Gastroesophageal sphincter (tissue), 3 donors: Measurements from ENCODE around the gene SETD1A.

Source experiments
- POLR2AphosphoS5 ChIP-seq: sonication (generic); formaldehyde crosslinking; IDR thresholded peaks from one replicate; pipeline ENCODE4 v1.6.1; 2017; ENCODE audit warnings: antibody characterized with exemption
- TF ChIP-seq, protein P1 (sequence below), 4 experiments: fragments of 200-600 bp in 2 of 4; fragments of 450-650 bp in 2 of 4; sonication (generic) in 1 of 4; IDR thresholded peaks; one replicate each; pipeline ENCODE4 v1.5.1; 2017 to 2019; ENCODE audit warnings: antibody characterized with exemption in 4 of 4, mild to moderate bottlenecking in 2 of 4, moderate library complexity in 2 of 4

GRCh38 chr16:31010585-31011325, 53.2 kb downstream of the SETD1A start, which contains the start of gene STX1B:
- TF ChIP-seq, protein P1, sequence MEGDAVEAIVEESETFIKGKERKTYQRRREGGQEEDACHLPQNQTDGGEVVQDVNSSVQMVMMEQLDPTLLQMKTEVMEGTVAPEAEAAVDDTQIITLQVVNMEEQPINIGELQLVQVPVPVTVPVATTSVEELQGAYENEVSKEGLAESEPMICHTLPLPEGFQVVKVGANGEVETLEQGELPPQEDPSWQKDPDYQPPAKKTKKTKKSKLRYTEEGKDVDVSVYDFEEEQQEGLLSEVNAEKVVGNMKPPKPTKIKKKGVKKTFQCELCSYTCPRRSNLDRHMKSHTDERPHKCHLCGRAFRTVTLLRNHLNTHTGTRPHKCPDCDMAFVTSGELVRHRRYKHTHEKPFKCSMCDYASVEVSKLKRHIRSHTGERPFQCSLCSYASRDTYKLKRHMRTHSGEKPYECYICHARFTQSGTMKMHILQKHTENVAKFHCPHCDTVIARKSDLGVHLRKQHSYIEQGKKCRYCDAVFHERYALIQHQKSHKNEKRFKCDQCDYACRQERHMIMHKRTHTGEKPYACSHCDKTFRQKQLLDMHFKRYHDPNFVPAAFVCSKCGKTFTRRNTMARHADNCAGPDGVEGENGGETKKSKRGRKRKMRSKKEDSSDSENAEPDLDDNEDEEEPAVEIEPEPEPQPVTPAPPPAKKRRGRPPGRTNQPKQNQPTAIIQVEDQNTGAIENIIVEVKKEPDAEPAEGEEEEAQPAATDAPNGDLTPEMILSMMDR (IDR thresholded peaks at IDR 0.05), result no peak
- no peak for TF ChIP-seq POLR2AphosphoS5
